ENCODE data around the gene ACSM6.
A peak's percentile ranks its signal among the peaks of the same experiment; 100 is the strongest.

Gene ACSM6

DNA sequence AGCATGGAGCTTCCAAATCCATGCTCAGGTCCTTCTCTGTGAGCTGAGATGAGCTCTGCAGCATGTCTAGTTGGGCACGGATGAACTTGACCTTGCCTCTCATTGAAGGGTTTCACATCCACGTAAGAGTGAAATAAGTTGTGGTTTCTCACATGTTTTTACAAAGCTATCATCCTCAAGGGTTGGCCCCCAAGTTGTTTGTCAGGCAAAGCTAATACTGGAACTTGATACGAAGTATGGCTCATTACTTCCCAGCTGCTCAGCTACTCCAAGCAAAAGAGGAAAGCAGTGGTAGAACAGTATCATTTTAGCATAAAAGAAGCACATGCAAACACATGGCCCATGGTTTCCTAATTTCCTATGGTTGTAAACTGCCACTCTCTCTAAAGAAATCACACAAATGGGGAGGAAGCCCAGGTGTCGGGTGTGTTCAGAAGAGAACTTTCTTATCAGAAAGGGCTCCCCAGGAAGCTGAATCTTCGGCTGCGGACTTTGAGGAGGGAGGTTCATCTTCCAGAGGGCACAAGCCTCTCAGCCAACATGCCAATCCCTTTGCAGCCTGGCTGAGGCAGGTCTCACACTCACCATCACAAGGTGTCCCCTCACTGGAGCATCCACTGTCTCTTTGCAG, 51.5 kb downstream of the ACSM6 start:
- TF ChIP-seq, protein P1, sequence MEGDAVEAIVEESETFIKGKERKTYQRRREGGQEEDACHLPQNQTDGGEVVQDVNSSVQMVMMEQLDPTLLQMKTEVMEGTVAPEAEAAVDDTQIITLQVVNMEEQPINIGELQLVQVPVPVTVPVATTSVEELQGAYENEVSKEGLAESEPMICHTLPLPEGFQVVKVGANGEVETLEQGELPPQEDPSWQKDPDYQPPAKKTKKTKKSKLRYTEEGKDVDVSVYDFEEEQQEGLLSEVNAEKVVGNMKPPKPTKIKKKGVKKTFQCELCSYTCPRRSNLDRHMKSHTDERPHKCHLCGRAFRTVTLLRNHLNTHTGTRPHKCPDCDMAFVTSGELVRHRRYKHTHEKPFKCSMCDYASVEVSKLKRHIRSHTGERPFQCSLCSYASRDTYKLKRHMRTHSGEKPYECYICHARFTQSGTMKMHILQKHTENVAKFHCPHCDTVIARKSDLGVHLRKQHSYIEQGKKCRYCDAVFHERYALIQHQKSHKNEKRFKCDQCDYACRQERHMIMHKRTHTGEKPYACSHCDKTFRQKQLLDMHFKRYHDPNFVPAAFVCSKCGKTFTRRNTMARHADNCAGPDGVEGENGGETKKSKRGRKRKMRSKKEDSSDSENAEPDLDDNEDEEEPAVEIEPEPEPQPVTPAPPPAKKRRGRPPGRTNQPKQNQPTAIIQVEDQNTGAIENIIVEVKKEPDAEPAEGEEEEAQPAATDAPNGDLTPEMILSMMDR (IDR thresholded peaks at IDR 0.05; ENCODE audit: poor library complexity, severe bottlenecking), result no peak
- Histone ChIP-seq H3K4me1 (ENCODE audit: insufficient read depth, poor library complexity, severe bottlenecking) (peaks cover 22% of the 10 kb centered on the region), H3K4me3 (ENCODE audit: severe bottlenecking) (no peak overlapping the region), H3K9me3 (ENCODE audit: severe bottlenecking) (no peaks in the 10 kb centered on the region), H3K36me3 (ENCODE audit: low read depth) (peaks cover 85% of the 10 kb centered on the region), H3K27me3 (ENCODE audit: insufficient read depth, poor library complexity, severe bottlenecking) (no peaks in the 10 kb centered on the region), H3K27ac (ENCODE audit: poor library complexity, severe bottlenecking) (no peak overlapping the region)
- DNase-seq (ENCODE audit: low spot score), result no peak
- ATAC-seq (ENCODE audit: low read depth), result no peak

DNA sequence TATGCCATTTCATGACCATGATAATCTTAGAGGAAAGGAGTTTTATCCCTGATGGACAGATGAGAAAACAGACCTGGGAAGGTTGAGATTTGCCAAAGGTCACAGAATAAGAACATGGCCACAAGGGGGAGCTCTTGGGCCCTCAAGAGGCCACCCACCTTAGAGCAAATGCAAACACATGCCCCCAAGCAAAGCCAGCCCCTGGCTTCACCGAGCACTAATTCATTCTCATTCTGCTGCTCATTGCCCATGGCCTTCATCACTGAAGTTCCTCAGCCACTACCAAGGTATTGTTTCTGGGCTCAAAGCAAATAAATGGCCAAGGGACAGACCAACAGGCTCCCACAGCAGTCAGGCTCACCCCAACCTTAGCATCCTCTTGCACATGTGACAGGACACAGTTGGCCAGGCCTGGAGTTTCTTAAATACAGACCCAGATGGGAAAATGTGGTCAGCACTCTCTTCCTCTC, 52.6 kb downstream of the ACSM6 start:
- Histone ChIP-seq H3K36me3 (ENCODE audit: low read depth) (peaks cover 81% of the 10 kb centered on the region), H3K27me3 (ENCODE audit: insufficient read depth, poor library complexity, severe bottlenecking) (no peaks in the 10 kb centered on the region), H3K4me3 (ENCODE audit: severe bottlenecking) (no peak overlapping the region), H3K4me1 (ENCODE audit: insufficient read depth, poor library complexity, severe bottlenecking) (peaks cover 22% of the 10 kb centered on the region), H3K9me3 (ENCODE audit: severe bottlenecking) (no peaks in the 10 kb centered on the region), H3K27ac (ENCODE audit: poor library complexity, severe bottlenecking) (peak overlapping the region; percentile 86)
- DNase-seq (ENCODE audit: low spot score), result no peak
- peak; percentile 22; the same call in 1 of the 3 replicates for ATAC-seq (ENCODE audit: low read depth)
- TF ChIP-seq, protein P1 (IDR thresholded peaks at IDR 0.05; ENCODE audit: poor library complexity, severe bottlenecking), result peak; percentile 87

DNA sequence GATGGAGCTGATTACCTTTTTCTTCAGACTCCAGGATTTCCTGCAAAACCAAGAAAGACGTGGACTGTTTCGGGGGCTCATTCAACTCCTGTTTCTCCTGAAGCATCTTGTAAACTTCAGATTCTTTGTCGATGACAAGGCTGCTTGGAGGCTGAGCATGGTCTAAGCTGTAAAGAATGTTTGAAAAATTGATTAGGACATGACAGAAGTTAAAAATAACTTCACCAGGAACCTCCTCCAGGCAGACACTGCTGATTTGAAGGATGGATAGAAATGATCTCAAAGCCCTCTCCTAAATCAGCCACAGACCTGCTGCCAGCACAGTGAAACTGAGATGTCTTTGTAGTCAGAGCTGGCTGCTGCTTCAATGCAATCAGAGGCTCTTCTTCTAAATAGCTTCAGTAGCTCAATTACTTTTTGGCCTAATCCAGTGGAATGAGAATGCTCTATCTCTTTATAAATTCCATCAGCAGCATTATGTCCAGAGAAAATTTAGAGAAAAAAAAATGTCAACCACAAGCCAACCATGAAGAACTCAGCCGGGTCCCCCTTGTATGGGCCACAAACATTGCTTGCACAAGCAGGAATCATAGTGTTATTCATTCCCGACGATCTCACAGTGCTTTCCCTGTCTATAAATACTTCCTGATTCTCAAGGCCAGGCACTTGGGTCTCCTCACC, 53.3 kb downstream of the ACSM6 start:
- Histone ChIP-seq H3K36me3 (ENCODE audit: low read depth) (peaks cover 79% of the 10 kb centered on the region), H3K4me1 (ENCODE audit: insufficient read depth, poor library complexity, severe bottlenecking) (peaks cover 22% of the 10 kb centered on the region), H3K27ac (ENCODE audit: poor library complexity, severe bottlenecking) (peak overlapping the region; percentile 86), H3K9me3 (ENCODE audit: severe bottlenecking) (no peaks in the 10 kb centered on the region), H3K4me3 (ENCODE audit: severe bottlenecking) (no peak overlapping the region), H3K27me3 (ENCODE audit: insufficient read depth, poor library complexity, severe bottlenecking) (no peaks in the 10 kb centered on the region)
- TF ChIP-seq, protein P1 (IDR thresholded peaks at IDR 0.05; ENCODE audit: poor library complexity, severe bottlenecking), result no peak
- ATAC-seq (ENCODE audit: low read depth) (peak; percentile 69), DNase-seq (ENCODE audit: low spot score) (no peak)

DNA sequence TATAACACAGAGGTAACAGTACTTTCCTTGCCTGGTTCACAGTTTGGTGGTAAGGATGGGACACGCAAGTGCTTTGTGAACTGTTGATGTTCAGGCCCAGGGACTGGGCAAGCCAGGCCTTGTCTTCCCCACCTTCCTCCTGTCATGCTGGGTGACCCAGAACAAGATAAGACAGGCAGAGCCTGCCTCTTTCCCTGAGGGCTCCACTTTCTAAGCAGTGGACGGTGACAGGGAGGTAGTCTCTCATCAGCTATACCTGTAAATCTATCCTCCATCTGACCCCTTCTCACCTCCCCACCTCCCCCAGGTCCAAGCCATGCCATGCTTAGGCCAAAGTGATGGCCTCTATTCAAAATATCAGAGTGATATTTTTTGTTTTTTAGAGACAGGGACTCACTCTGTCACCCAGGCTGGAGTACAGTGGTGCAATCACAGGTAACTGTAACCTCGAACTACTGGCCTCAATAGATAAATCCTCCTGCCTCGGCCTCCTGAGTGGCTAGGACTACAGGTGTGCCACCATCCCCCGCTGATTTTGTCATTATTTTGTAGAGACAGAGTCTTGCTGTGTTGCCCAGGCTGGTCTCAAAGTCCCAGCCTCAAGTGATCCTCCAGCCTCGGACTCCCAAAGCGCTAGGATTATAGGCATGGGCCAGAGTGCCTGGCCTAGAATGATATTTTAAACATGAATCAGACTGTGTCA, 54.0 kb downstream of the ACSM6 start:
- Histone ChIP-seq H3K36me3 (ENCODE audit: low read depth) (peaks cover 79% of the 10 kb centered on the region), H3K9me3 (ENCODE audit: severe bottlenecking) (no peaks in the 10 kb centered on the region)

More for the DNA sequence above, 54.0 kb downstream of the ACSM6 start:
- DNase-seq (ENCODE audit: low spot score) (no peak), ATAC-seq (ENCODE audit: low read depth) (peak; percentile 77)
- Histone ChIP-seq H3K27ac (ENCODE audit: poor library complexity, severe bottlenecking) (peak overlapping the region; percentile 86), H3K4me3 (ENCODE audit: severe bottlenecking) (no peak overlapping the region), H3K4me1 (ENCODE audit: insufficient read depth, poor library complexity, severe bottlenecking) (peaks cover 22% of the 10 kb centered on the region), H3K27me3 (ENCODE audit: insufficient read depth, poor library complexity, severe bottlenecking) (no peaks in the 10 kb centered on the region)
- TF ChIP-seq, protein P1 (IDR thresholded peaks at IDR 0.05; ENCODE audit: poor library complexity, severe bottlenecking), result no peak
